ENCODE data around the gene HOMER2.

GRCh38 chr15:82856397-82857170, 95.9 kb downstream of the HOMER2 start:
- TF ChIP-seq CTCF (conservative IDR thresholded peaks at IDR 0.05; ENCODE audit: low read depth, low read length) (no peak), EZH2 (IDR thresholded peaks at IDR 0.05; ENCODE audit: low read length, unreplicated experiment) (no peak)

Data from PC-3 (cell line).